Nephron (organoid): ENCODE results near the gene CALY.

Experiments used
- H3K27ac Mint-ChIP-seq, 3 experiments: 2 replicates each; pipeline ENCODE4 v1.8.0; 2020; ENCODE audit warnings: mixed read lengths in 3 of 3, mild to moderate bottlenecking in 2 of 3, moderate library complexity in 1 of 3
- H3K27me3 Mint-ChIP-seq: 2 replicates; pipeline ENCODE4 v1.8.0; 2021; ENCODE audit warnings: low read depth, mild to moderate bottlenecking, moderate library complexity, mixed read lengths
- H3K36me3 Mint-ChIP-seq: 2 replicates; pipeline ENCODE4 v1.8.0; 2020; ENCODE audit warnings: low read depth, mixed read lengths
- H3K4me1 Mint-ChIP-seq: 2 replicates; pipeline ENCODE4 v1.8.0; 2020; ENCODE audit warnings: mixed read lengths
- H3K4me3 Mint-ChIP-seq, 3 experiments: 2 replicates each; pipeline ENCODE4 v1.8.0; 2020; ENCODE audit warnings: mild to moderate bottlenecking in 3 of 3, mixed read lengths in 3 of 3, moderate library complexity in 2 of 3
- H3K9me3 Mint-ChIP-seq: 2 replicates; pipeline ENCODE4 v1.8.0; 2020; ENCODE audit warnings: mixed read lengths
- CTCF ChIP-seq, 3 experiments: fragments of 200-600 bp; sonication (generic); IDR thresholded peaks; one replicate each; pipeline ENCODE4 v1.5.0; 2021; ENCODE audit warnings: antibody characterized with exemption in 3 of 3; ENCODE audit not compliant: unreplicated experiment in 3 of 3

Gene CALY

DNA sequence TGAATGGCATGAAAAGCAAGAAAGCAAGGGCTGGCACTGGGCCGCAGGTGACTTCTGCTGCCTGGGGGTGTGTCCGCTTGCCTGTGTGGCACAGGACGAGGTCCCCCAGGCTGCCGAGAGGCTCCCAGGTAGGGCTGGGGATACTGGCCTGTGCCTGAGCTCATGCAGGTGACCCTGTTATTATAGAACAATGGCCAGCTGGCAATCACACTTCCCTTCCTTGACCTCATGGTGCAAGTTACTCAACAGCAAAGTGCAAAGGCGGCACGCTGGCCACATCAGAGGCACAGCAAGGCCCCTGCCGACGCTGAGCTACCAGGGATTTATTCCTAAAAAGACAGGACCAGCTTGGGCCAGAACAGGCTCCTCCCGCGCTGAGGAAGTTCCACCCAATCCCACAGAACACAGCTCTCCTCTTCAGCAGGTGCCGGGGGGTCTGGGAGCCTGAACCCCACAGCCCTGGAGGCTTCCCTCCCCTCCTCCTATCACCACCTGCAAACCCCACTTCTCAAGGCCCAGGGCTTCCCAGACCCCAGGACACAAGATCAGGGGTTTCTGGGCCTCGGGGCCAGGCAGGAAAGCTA, 58.6 kb downstream of the CALY start:
- Mint-ChIP-seq H3K27me3 (peaks cover 15% of the 10 kb centered on the region), H3K27ac (no peak overlapping the region), H3K4me1 (no peaks in the 10 kb centered on the region), H3K36me3 (peaks cover 7% of the 10 kb centered on the region), H3K9me3 (no peaks in the 10 kb centered on the region), H3K4me3 (peak overlapping the region in 1 of 3 experiments; percentile 57)
- TF ChIP-seq CTCF (IDR thresholded peaks at IDR 0.05; ENCODE audit: unreplicated experiment in 3 of 3), result no peak

DNA sequence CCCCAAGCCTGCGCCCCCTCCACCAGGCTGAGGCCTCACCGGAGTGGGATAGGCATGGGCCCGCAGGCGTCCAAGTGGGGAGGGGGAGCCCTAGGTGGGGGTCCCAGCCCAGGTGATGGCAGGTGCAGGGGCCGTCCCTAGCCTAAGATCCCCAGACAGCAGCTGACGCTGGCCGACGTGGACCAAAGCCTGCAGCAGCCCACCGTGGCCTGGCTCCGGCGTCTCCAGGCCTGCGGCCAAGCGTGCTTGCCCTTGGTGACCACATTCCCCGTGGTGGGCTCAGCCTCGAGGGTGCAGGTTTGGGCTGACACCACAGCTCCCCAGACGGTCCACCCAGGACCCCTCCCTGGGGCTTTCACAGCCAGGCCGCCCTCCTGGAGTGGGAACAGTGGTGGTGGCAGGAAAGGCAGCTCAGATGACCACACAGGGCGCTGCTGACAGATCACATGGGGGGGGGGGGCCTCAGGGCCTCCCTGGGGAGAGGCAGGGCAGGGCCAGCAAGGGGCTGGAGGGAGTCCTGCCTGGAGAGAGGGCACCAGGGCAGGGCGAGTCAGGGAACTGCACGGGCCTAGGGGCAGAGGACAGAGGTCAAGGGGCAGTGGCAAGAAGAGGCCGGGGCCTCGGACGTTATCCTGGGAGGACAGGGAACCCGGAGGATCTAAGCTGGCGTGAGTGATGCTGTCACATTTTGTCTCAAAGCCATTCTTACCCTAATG, 59.3 kb downstream of the CALY start:
- Mint-ChIP-seq H3K36me3 (peaks cover 7% of the 10 kb centered on the region), H3K9me3 (no peaks in the 10 kb centered on the region), H3K4me3 (no peak overlapping the region), H3K27me3 (peaks cover 15% of the 10 kb centered on the region), H3K27ac (no peak overlapping the region), H3K4me1 (no peaks in the 10 kb centered on the region)
- no peak for TF ChIP-seq CTCF (IDR thresholded peaks at IDR 0.05; ENCODE audit: unreplicated experiment in 3 of 3)

GRCh38 chr10:133276435-133277201, 60.1 kb downstream of the CALY start, which contains the start of gene ADAM8:
Gene ADAM8 (minus strand): TSS chr10:133276868. CDS start chr10:133276817, 51 bp downstream.
- no peak within 1 kb of the TSS for H3K27ac Mint-ChIP-seq
- no peaks in the 10 kb centered on the region for H3K36me3 Mint-ChIP-seq
- H3K4me1 Mint-ChIP-seq, result no peaks in the 10 kb centered on the region
- no peak within 1 kb of the TSS for H3K4me3 Mint-ChIP-seq
- peaks cover 15% of the 10 kb centered on the region for H3K27me3 Mint-ChIP-seq
- no peak for TF ChIP-seq CTCF (IDR thresholded peaks at IDR 0.05; ENCODE audit: unreplicated experiment in 3 of 3)
- no peaks in the 10 kb centered on the region for H3K9me3 Mint-ChIP-seq

- Mint-ChIP-seq H3K27ac (no peak overlapping the region), H3K9me3 (no peaks in the 10 kb centered on the region), H3K36me3 (no peaks in the 10 kb centered on the region), H3K4me1 (no peaks in the 10 kb centered on the region), H3K27me3 (peaks cover 15% of the 10 kb centered on the region), H3K4me3 (no peak overlapping the region)
- no peak for TF ChIP-seq CTCF (IDR thresholded peaks at IDR 0.05; ENCODE audit: unreplicated experiment in 3 of 3)
Measured at GRCh38 chr10:133276100-133276434, 60.6 kb downstream of the CALY start.

DNA sequence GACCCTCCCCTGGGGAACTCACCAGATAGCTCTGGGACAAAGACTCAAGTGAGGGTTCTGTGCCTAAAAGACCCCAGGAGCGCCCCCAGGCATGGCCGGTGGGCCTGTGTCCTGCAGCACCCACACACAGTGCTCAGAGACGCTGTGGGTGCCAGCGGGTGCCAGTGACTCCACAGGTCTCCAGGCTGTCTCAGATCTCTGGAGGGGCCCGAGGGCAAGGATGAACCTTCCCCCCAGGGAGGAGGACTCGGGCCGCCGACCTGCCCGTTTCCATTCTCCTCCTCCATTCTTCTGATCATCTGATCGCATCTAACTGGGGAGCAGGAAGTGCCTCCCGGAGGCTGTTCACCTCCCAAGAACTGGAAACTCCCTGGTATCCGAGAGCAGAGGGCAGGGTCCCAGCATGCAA, 61.0 kb downstream of the CALY start:
- Mint-ChIP-seq H3K4me3 (no peak overlapping the region), H3K27ac (no peak overlapping the region), H3K4me1 (no peaks in the 10 kb centered on the region), H3K27me3 (peaks cover 15% of the 10 kb centered on the region), H3K36me3 (no peaks in the 10 kb centered on the region), H3K9me3 (no peaks in the 10 kb centered on the region)
- TF ChIP-seq CTCF (IDR thresholded peaks at IDR 0.05; ENCODE audit: unreplicated experiment in 3 of 3), result no peak
